Dedifferentiated amniotic fluid mesenchymal stem cell (primary cell): ENCODE measurements around the gene RHBDF2.

Experiments used
- DNase-seq: peaks from one replicate; pipeline ENCODE4 v3.0.0-alpha.2; 2016; ENCODE audit errors: extremely low spot score

The RHBDF2 gene

GRCh38 chr17:76479515-76480060, 21.6 kb downstream of the RHBDF2 start:
- no peak for DNase-seq

- no peak for DNase-seq
These were observed 22.3 kb downstream of the RHBDF2 start for GRCh38 chr17:76478730-76479514.

GRCh38 chr17:76478097-76478496, 23.1 kb downstream of the RHBDF2 start:
- DNase-seq = no peak

- no peak for DNase-seq
These were observed 23.6 kb downstream of the RHBDF2 start for GRCh38 chr17:76477576-76477975.

- no peak for DNase-seq
These were observed 24.5 kb downstream of the RHBDF2 start for GRCh38 chr17:76476736-76477135.

- no peak for DNase-seq
These were observed 25.9 kb downstream of the RHBDF2 start for GRCh38 chr17:76475302-76475701.

- no peak for DNase-seq
These were observed 26.3 kb downstream of the RHBDF2 start for GRCh38 chr17:76474894-76475293.

GRCh38 chr17:76474238-76474637, 27.0 kb downstream of the RHBDF2 start:
- no peak for DNase-seq

GRCh38 chr17:76473541-76473985, 27.7 kb downstream of the RHBDF2 start:
- no peak for DNase-seq

GRCh38 chr17:76472726-76473125, 28.5 kb downstream of the RHBDF2 start:
- no peak for DNase-seq

- no peak for DNase-seq
These were observed 29.0 kb downstream of the RHBDF2 start for GRCh38 chr17:76472258-76472645.

- no peak for DNase-seq
These were observed 29.5 kb downstream of the RHBDF2 start for GRCh38 chr17:76471498-76472257.

GRCh38 chr17:76469991-76470739, 31.1 kb downstream of the RHBDF2 start:
- DNase-seq = no peak

- no peak for DNase-seq
These were observed 31.9 kb downstream of the RHBDF2 start for GRCh38 chr17:76469076-76469990.

- DNase-seq = no peak
These were observed 32.6 kb downstream of the RHBDF2 start for GRCh38 chr17:76468634-76469010.

GRCh38 chr17:76467809-76468633, 33.2 kb downstream of the RHBDF2 start:
- DNase-seq = no peak

GRCh38 chr17:76467366-76467765, 33.9 kb downstream of the RHBDF2 start, which contains the start of gene AANAT:
AANAT (plus strand) TSS chr17:76467603; CDS start chr17:76468747, 1,144 bp downstream.
- DNase-seq = no peak

GRCh38 chr17:76466775-76467130, 34.5 kb downstream of the RHBDF2 start:
- DNase-seq = no peak

- DNase-seq = no peak
These were observed 38.5 kb downstream of the RHBDF2 start for GRCh38 chr17:76462556-76463290.
